NCI-H2081 treated with DMSO at 0.1 percent for 48 hours (cell line): ENCODE data around the gene BPIFB1.

ENCODE experiments used
- DNase-seq: peaks from one replicate; lab custom pipeline; 2025; lab: John Stamatoyannopoulos, UW

Gene BPIFB1, protein sequence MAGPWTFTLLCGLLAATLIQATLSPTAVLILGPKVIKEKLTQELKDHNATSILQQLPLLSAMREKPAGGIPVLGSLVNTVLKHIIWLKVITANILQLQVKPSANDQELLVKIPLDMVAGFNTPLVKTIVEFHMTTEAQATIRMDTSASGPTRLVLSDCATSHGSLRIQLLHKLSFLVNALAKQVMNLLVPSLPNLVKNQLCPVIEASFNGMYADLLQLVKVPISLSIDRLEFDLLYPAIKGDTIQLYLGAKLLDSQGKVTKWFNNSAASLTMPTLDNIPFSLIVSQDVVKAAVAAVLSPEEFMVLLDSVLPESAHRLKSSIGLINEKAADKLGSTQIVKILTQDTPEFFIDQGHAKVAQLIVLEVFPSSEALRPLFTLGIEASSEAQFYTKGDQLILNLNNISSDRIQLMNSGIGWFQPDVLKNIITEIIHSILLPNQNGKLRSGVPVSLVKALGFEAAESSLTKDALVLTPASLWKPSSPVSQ

DNA sequence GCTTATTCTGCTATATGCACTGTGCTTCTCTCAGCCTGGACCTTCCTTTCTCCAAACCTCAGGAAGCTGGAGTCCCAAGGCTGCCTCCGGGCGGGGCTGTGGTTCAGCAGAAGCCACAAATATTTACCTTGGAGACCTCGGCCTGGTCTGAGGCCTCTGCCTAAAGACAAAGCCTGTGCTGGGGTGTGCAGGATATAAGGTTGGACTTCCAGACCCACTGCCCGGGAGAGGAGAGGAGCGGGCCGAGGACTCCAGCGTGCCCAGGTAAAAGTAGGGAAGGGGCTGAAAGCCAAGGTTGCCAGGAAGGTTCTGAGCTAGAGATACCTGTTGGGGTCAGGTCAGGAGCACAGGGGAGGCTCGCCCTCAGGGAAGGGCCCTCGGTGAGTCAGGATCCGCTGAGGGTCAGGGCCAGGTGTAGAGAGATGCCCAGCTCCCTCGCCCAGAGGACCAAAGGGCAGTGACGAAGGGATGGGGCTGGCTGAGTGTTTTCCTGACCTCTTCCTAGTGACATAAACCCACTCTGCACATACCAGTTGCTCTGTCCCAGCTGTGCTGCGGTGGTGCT lies at the start of gene BPIFB1:
Gene BPIFB1 (plus strand): TSS at position 224 of the 565 bp plus-strand sequence. CDS start 2,860 bp downstream, outside the sequence.
- no peak for DNase-seq

DNA sequence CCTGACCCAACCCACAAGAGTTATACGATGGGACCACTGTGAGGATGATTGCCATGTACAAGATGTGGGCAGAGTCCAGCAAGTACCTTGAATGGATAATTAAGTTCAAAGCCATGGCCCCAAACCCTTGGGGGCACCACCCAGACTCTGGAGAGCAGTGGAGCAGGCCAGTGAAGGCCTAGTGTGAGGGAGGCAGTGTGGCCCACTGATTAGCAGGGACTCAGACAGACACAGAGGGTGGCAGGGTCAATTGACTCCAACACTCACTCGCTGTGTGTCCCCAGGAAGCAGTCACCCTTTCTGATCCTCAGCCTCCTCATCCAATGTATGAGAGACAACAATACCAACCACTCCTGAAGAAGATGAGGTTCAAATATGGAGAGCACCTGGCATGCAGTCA lies 49.0 kb upstream of the BPIFB1 start:
- no peak for DNase-seq

DNA sequence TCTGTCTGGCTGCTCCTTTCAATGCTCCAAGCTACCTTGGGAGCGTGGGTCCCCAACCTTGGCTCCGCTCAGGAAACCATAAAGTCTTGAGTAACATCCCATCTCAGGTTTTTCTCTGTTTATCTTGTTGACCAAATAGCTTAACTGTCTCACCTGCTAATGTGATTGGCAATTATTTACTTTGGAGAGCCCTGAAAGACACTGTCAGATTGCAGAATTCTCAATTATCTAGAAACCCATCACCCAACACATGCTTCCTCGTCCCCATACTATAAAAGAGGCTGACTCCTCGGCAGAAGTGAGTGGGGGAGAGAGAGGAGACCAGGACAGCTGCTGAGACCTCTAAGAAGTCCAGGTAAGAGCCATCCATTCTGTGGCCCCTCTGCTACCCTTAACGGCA lies 47.3 kb upstream of the BPIFB1 start, which contains the start of gene BPIFA1:
Gene BPIFA1 (plus strand): TSS at position 301 of the 400 bp plus-strand sequence. CDS start 1,716 bp downstream, outside the sequence.
- no peak for DNase-seq

DNA sequence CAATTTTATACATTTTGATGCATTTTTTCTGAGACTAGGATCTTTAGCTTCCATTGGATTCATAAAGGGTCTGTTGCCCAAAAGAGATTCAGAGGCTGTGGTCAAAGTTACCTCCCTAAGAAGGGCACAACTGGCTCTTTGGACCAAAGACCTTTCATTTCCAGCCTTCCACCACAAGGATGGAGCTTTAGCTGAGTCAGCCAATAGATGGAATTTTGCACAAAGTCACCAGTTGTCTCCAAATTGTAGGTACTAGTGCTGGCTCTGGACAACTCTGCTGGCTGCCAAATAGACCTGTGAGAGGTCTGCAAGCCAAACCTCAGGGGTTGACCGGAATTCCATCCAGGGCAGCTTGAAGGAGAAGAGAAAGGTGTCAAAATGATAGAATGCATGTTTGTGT lies 46.7 kb upstream of the BPIFB1 start:
- no peak for DNase-seq

DNA sequence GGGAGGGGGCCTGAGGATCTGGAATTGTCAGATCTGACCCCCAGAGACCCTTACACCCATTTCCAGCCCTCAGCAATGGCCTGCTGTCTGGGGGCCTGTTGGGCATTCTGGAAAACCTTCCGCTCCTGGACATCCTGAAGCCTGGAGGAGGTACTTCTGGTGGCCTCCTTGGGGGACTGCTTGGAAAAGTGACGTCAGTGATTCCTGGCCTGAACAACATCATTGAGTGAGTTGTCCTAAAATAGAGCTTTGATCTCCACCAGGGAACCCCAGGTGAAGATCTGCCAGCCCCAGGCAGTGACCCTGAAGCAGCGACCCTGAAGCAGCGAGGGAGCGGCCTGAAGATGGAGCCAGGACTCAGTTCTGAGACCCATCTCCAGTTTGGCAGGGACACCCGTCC lies 45.0 kb upstream of the BPIFB1 start:
- no peak for DNase-seq

DNA sequence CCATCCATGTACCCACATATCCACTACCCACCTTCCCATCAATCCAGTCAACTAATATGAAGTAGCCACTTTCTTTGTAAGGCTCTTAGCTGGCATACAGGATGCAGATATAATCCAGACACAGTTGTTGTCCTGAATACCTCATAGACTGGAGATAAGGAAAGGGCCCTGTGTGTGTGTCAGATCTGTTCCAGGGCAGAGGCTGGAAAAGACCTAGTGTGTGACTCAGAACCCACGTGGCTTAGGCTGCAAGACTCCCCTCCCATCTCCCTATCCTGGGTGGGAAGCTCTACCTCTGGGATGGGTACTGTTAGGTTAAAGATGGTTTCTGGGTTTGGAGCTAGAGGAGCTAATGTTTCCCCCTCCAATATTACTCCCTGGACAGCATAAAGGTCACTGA lies 43.6 kb upstream of the BPIFB1 start:
- DNase-seq = no peak

DNA sequence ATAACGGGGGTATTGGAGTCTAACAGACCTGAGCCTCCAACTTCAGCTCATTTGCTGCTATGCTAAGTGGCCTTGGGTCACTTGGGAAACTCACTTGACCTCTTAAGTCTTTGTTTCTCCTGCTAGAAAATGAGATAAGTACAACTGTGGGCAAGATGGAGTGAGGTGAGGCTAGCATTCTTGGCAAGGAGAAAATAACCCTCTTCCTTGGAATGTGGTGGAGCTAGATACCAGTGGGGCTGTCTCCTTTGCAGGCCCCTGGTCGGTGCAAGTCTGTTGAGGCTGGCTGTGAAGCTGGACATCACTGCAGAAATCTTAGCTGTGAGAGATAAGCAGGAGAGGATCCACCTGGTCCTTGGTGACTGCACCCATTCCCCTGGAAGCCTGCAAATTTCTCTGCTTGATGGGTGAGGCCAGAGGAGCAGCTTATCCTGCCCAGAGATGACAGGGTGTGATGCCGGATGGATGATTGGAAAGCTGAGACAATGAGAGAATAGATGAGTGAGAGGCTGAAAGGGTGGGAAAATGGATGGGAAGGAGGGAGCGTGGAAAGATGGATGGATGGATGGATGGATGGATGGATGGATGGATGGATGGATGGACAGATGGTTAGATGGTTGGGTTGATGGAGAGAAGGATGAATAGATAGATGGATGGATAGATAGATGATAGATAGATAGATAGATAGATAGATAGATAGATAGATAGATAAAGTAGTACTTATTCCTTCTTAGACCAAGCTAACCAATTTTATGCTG lies 42.9 kb upstream of the BPIFB1 start:
- DNase-seq = no peak

DNA sequence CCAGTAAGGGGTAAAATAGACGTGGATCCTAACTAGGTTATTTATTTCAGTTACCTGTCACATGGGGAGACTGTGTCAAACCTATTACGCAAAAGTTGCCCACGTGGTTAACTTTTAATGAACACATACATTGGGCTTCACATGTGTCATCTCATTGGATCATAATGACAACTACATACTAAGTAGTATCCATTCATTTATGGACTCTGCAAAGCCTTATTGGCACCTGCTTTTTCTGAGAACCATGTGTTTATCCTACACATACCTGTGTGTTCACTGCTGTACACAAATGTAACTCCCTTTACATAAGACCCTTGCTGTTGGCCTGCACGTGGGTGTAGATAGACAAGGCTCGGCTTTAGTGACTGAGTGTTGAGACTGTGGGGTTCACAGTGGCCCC lies 42.1 kb upstream of the BPIFB1 start:
- DNase-seq = no peak

DNA sequence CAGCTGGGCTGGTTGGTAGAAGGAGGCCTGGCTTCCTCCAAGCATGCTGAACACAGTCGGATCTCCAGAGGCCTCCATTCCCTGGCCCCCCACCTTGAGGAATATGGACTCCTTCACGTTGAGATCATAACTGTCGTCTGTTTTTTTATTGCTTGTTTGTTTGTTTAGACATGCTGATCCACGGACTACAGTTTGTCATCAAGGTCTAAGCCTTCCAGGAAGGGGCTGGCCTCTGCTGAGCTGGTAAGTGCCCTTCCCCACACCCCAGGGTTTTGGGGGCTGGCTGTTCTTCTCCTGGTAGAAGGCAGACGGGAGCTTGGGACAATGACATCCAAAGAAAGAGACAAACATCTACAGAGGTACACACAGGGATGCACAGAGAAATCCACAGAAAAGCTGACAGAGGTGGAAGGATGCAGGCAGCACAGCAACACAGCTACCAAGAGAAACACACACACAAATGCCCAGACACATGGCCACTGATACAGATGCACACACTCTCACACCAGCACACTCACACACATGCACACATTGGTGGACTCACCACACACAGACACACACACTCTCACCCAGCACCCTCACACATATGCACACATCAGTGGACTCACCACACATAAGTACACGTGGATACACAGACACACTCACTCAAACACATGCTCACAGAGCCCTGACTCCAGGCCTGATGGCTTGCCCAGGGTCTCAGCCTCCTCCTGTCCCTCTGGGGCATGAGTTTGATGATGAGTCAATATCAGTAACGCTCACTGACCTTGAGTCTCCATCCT lies 40.5 kb upstream of the BPIFB1 start:
- DNase-seq = no peak

DNA sequence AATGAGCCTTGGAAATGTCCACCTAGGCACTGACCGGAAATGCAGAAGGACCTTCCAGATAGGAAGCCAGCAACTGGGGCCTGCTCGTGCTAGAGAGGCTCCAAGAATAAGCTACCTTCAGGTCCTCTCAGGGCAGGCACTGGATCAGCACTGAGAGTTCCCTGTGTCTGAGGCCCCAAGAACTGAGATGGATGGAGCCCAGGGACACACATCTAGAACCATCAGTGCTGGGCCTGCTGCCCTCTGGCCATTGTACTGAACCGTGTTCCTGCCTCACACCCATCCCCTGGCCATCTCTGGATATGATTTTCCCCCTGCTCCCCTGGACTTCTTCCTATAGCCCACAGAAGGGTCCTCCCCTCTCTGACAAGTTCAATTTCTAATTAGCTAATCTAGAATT lies 36.9 kb upstream of the BPIFB1 start:
- DNase-seq = no peak

DNA sequence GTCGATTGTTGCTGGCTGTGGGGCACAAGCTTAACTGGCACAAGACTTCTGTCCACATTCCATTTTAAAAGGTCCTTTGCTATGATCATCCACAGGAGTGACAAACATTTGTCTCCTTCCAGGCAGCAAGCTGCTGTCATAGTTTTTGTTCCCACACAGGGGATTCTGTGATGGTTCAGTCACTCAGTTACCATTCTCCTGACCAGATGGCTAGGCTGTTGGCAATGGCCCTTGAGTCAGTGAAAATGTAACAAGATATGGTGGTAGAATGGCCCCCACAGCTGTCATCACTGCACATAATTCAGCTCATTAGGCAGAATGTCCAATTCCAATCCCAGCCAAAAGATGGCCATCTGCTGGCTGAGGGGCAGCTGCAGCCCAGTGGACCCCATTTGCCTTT lies 33.6 kb upstream of the BPIFB1 start:
- no peak for DNase-seq

DNA sequence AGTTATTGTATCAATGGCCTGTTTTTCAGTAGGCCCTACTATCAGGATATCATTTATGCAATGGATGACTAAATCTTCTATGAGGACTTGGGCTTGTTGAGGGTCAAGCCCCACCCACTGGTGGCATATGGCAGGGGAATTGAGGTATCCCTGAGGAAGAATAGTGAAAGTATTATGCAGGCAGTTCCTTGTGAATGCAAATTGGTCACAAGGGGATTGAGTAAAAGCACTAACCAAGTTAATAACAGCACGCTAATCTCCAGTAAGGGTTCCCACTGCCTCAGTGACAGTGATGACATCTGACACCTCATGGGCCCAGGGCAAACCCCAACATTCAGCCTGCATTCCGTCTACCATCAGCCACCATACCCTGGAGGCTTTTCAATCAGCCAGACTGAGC lies 32.3 kb upstream of the BPIFB1 start:
- no peak for DNase-seq

DNA sequence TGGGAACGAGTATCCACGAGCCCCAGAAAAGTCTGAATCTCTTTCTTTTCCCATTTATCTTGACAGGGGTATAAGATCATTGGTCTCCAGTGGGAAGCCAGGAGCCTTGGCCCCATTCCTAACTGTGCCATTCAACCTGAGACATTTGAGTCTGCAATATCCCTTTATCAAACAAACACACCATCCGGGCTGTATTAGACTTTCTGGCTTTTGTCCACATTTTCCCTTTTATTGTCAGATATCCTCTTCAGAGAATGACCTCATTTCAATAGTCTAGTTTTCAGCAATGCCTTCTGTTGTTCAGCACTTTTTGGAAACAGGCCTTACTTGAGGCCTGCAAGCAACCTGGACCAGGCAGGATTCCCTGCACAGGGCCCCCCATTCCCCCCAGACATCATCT lies 31.5 kb upstream of the BPIFB1 start:
- no peak for DNase-seq

DNA sequence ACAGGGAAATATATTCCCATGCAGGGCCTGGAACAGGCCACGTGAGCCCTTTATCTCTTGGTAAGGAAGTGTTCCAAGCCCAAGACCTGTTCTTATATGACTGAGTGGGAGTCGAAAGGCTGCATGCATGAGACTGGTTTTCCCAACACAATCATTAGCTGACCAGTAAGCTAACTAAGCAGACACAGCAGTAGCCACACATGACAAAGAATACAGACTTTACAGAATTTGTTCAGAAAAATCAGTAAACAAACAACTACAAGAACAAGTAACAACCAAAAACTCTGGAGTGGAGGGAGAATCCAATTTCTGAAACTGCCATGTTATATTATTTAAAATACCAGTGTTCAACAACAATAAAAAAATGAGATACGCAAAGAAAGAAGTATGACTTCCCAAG lies 30.6 kb upstream of the BPIFB1 start:
- DNase-seq = no peak

DNA sequence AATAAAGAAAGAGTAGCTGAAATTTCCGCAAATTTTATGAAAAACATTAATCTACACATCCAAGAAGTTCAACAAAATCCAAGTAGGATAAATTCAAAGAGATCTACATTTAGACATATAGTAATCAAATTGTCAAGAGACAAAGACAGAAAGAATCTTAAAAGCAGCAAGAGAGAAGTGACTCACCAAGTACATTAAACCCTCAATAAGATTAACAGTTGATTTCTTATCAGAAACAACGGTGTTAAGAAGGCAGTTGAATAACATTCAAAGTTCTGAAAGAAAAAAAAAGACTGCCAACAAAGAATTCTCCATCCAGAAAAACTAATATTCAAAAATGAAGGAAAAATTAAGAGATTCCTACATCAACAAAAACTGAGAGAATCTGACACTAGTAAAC lies 28.0 kb upstream of the BPIFB1 start:
- DNase-seq = no peak

DNA sequence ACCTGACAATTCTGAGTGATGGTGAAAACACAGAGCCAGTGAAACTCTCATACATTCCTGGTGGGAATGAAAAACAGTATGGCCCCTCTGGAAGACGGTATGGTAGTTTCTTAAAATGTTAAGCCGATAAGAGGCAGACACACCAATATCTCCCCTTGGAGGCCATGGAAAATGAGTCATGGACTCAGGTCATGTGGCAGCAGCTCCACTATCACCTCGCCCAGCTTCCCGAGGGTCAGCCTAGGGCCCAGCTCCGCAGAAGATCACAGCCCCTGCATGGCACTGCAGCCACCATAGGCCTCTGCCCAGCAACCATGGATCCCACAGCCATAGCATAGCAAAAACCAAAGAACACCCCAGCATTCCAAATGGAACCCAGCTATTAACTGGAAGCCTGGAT lies 25.8 kb upstream of the BPIFB1 start:
- no peak for DNase-seq

DNA sequence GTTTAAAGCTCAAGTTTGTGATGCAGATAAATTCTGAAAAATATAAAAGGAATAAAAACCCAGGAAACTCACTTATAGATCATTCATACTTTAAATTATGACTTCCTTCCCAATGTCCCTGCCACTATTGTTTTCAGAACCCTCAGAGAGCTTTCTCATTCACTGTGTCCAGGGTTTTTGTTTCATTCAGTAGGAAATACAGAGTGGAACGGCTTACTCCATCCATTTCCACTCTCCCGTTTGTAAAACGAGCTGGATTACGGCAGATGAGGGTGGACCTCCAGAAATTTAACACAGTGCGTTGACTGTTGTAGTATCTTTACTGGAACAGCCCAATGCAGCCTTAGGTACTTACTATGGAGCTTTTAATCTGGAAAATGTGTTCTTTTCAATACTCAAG lies 23.6 kb upstream of the BPIFB1 start:
- DNase-seq = no peak

DNA sequence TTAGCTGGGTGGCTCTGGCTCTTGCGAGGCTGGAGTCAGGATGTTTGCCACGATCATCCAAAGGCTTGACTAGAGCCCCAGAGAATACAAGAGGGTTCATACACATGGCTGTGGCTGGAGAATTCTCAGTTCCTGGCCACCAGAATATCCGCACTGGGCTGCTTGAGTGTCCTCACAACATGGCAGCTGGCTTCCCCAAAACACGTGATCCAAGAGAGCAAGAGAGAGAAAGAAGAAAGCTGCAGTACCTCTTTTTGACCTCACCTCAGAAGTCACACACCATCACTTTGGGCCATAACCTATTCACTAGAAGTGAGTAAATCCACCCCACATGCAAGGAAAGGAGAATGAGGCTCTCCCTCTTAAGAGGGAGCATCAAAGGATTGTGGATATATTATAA lies 21.5 kb upstream of the BPIFB1 start:
- no peak for DNase-seq

DNA sequence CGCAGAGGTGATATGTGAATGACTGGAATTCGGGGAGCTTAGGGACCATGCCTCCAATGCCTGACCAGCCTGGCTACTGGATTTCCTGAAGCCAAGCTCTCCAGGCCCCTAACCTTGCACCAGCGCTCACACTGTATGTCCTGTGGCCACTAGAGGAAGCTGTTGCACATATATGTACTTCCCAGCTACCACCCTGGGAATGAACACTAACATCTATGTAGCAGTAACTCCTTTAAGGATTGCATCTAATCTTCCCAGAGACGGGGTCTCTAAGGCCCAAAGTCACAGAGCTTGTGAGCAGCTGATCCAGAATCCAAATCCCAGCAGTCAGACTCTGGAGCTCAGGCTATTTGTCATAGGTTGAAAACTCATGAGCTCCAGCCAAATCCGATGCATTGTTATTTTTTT lies 20.4 kb upstream of the BPIFB1 start:
- no peak for DNase-seq

DNA sequence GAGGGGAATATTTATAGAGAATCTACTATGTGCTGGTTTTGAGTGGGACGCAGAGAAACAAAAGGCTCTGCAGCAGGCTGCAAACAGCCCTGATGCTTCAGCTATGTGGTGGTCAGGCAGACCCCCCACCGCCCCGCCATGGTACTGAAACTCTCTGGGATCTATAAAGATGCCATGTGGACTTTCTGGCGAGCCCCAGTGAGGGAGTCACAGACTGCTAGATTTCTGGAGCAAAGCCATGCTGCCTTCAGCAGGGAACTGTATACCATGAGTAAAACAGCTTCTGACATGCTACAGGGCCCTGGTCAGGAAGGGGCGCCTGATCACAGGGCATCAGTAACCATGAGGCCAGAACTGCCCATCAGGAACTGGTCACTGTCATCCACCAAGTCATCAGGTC lies 19.2 kb upstream of the BPIFB1 start:
- no peak for DNase-seq

DNA sequence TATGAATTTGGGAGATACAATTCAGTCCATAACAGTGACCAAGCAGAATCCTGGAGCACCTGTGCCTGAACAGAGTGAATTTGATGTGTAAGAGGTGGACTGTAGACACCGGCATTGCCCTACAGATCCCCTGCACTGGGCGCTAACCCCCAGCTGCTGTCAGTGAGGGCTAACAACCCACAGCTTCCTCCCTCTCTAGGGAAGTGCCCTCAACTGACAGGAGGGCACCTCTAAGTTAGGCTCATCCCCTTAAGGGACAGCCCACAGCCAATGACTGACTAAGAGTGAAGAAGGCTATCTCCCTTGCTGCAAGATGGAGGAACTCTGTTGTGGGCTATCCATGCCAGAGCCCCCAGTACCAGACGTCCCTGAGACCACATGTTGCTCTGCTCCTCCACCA lies 15.3 kb upstream of the BPIFB1 start:
- DNase-seq = no peak
